ENCODE measurements around the gene RPL7L1. TPM values are rescaled to one million over a fixed set of nuclear protein-coding genes. Genes with fewer than 3 reads are reported as not detected.
A peak's percentile ranks its signal among the peaks of the same experiment; 100 is the strongest.

Gene RPL7L1
- total and polyA plus RNA-seq, 2 of the 13 experiments (the other 11 are each of a cell fraction or from before 2014, with no cell fraction given) = 51.6 to 179 TPM

GRCh38 chr6:42928986-42929820, 49.8 kb downstream of the RPL7L1 start, which contains the start of gene CNPY3 (continued):
- TF ChIP-seq TMF1 (CRISPR knock-in tag; IDR thresholded peaks at IDR 0.05; ENCODE audit: low read depth) = peak; percentile 99
- TF ChIP-seq ZNF781 (CRISPR knock-in tag; IDR thresholded peaks at IDR 0.05; ENCODE audit: borderline replicate concordance, not compliant biosample characterization) = peak; percentile 100
- TF ChIP-seq ZMYM2 (CRISPR knock-in tag; IDR thresholded peaks at IDR 0.05) = peak; percentile 91; the same call in 1 of the 2 replicates
- no peak for TF ChIP-seq ARID3A (IDR thresholded peaks at IDR 0.05; ENCODE audit: low read depth, low read length)
- peak; percentile 93; the same call in 1 of the 2 replicates for TF ChIP-seq DMTF1 (CRISPR knock-in tag; IDR thresholded peaks at IDR 0.05)
- TF ChIP-seq ZNF614 (CRISPR knock-in tag; IDR thresholded peaks at IDR 0.05; ENCODE audit: borderline replicate concordance) = peak; percentile 96
- peak; percentile 82; the same call in 1 of the 2 replicates for TF ChIP-seq TAF1 (CRISPR knock-in tag; IDR thresholded peaks at IDR 0.05)
- peak; percentile 88 for TF ChIP-seq PITX1 (CRISPR knock-in tag; IDR thresholded peaks at IDR 0.05)
- no peak for TF ChIP-seq RBM22 (optimal IDR thresholded peaks at IDR 0.05; ENCODE audit: low read length)
- TF ChIP-seq DBP (CRISPR knock-in tag; IDR thresholded peaks at IDR 0.05; ENCODE audit: not compliant biosample characterization) = no peak
- TF ChIP-seq NFE2L2 (IDR thresholded peaks at IDR 0.05; ENCODE audit: low read length) = no peak
- TF ChIP-seq POLR2AphosphoS5 (IDR thresholded peaks at IDR 0.05; ENCODE audit: low read depth, low read length) = peak; percentile 85
- TF ChIP-seq ZNF101 (CRISPR knock-in tag; IDR thresholded peaks at IDR 0.05; ENCODE audit: borderline replicate concordance, low read depth) = peak; percentile 94; the same call in 1 of the 2 replicates
- TF ChIP-seq CCAR2 (optimal IDR thresholded peaks at IDR 0.05; ENCODE audit: low read depth, low read length) = no peak
- no peak for TF ChIP-seq PRPF4 (IDR thresholded peaks at IDR 0.05; ENCODE audit: low read depth, low read length, poor library complexity, severe bottlenecking)
- TF ChIP-seq CREB1 (IDR thresholded peaks at IDR 0.05) = peak; percentile 61
- TF ChIP-seq CREB1 (CRISPR knock-in tag; IDR thresholded peaks at IDR 0.05) = peak; percentile 88
- TF ChIP-seq SNAPC5 (CRISPR knock-in tag; IDR thresholded peaks at IDR 0.05; ENCODE audit: borderline replicate concordance) = peak; percentile 98
- peak; percentile 66; the same call in 1 of the 2 replicates for TF ChIP-seq STAT5B (CRISPR knock-in tag; IDR thresholded peaks at IDR 0.05)
- no peak for TF ChIP-seq GPBP1L1 (CRISPR knock-in tag; IDR thresholded peaks at IDR 0.05)
- TF ChIP-seq ZNF652 (CRISPR knock-in tag; IDR thresholded peaks at IDR 0.05; ENCODE audit: borderline replicate concordance, low read depth) = no peak
- TF ChIP-seq YEATS4 (CRISPR knock-in tag; IDR thresholded peaks at IDR 0.05; ENCODE audit: borderline replicate concordance) = peak; percentile 97
- TF ChIP-seq KDM6A (CRISPR knock-in tag; IDR thresholded peaks at IDR 0.05; ENCODE audit: low read depth) = peak; percentile 43; the same call in 1 of the 2 replicates
- TF ChIP-seq ZNF333 (CRISPR knock-in tag; IDR thresholded peaks at IDR 0.05; ENCODE audit: borderline replicate concordance) = peak; percentile 93; the same call in 1 of the 2 replicates
